ENCODE results near the gene IFNW1.
"Not testable (repeated sequence)": the region's sequence is repeated elsewhere in the genome, so short reads cannot be mapped to it uniquely, and the experiment has no call there.

GRCh38 chr9:21187487-21187886, 45.9 kb upstream of the IFNW1 start, which contains the start of gene IFNA4:
- not testable (repeated sequence) for TF ChIP-seq EZH2 (IDR thresholded peaks at IDR 0.05; ENCODE audit: borderline replicate concordance, low read length); CTCF (IDR thresholded peaks at IDR 0.05; ENCODE audit: low read length)

Measured in OCI-LY1 (cell line).